Measurements from ENCODE around the gene ZNF853.
"Not testable (repeated sequence)": the region's sequence is repeated elsewhere in the genome, so short reads cannot be mapped to it uniquely, and the experiment has no call there.

The ZNF853 gene

GRCh38 chr7:6614953-6615722, at the start of gene ZNF853:
Gene ZNF853 (plus strand): TSS chr7:6615610. CDS start chr7:6616175, 565 bp downstream.
- DNase-seq (ENCODE audit: low read depth, low spot score): no peak

DNA sequence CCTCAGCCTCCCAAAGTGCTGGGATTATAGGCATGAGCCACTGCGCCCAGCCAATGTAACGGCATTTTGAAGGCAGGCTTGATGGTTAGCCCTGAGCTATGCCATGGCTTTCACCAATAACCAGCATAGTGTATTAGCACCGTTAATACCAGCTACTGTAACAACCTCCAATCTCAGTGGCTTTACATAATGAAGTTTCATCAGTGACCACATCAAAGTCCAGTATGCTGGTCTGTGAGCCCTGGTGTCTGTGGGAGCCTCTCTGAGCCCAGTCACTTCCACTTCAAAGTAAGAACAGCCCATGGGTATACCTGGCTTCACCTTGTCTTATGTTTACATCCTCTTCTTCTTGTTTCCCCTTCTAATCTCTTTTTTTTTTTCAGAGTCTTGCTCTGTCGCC, 49.8 kb upstream of the ZNF853 start:
- no peak for DNase-seq (ENCODE audit: low read depth, low spot score)

DNA sequence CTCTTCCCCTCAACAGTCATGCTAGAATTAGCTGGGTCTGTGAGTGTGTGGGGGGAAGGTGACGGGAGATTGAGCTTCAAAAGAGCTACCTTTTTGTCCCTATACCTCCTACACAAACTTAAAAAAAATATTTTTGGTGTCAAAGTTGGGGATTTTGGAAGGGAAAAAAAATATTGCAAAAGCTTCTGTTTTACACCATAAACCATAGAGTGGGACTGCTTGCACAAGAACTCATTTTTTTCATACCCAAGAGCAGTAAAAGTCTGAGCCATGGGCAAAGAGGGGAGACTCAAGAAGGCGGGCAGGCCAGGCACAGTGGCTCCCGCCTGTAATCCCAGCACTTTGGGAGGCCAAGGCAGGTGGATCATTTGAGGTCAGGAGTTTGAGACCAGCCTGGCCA, 47.5 kb upstream of the ZNF853 start:
- DNase-seq (ENCODE audit: low read depth, low spot score): no peak

DNA sequence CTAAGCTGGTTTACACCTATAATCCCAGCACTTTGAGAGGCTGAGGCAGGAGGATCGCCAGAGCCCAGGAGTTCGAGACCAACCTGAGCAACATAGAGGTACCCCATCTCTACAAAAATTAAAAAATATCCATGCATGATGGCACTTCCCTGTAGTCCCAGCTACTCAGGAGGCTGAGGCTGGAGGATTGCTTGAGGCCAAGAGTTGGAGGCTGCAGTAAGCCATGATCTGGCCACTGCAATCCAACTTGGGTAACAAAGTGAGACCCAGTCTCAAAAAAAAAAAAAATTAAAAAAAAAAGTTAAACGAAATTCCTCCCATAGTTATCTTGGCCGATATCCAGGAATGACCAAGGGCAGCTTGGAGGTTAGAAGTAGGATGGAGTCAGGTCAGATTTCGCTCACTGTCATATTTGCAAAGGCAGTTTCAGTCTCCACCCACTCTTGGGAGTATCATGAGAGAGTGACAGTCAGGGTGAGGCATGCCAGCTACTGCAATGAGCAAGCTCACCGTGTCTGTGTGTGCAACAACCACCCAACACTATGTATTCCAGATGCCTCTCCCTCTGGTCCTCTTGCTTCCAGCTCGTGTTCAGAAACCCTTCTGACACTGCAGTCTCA, 44.1 kb upstream of the ZNF853 start:
- DNase-seq (ENCODE audit: low read depth, low spot score): no peak

DNA sequence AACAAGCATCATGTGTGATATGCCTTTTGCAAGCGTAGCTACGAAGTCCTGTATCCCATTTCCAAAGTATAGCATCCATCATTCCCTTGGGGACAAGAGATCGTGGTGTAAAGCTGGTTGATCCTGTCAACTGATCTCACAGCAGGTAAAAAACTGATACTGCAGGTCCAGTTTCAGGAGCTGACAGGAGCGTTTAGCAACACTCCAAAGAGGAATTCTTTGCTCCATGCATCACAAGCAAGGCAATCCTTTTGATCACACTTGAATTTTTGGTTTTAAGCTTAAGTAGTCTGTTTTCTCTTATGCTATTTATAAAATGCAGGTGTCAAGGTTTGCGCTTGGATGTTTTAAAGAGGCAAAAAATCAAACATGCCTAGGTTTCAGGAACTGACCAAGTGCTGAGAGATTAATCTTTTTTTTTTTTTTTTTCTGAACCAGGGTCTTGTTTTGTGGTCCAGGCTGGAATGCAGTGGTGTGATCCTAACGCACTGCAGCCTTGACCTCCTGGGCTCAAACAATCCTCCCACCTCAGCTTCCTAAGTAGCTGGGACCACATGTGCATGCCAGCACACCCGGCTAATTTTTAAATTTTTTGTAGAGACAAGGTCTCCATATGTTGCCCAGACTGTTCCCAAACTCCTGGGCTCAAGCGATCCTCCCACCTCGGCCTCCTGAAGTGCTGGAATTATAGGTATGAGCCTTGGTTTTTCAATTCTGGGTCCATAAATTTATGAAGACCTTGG, 40.0 kb upstream of the ZNF853 start:
- DNase-seq (ENCODE audit: low read depth, low spot score): no peak

GRCh38 chr7:6576024-6576866, 39.2 kb upstream of the ZNF853 start:
- no peak for DNase-seq (ENCODE audit: low read depth, low spot score)

GRCh38 chr7:6576867-6577368, 38.5 kb upstream of the ZNF853 start:
- DNase-seq (ENCODE audit: low read depth, low spot score): not testable (repeated sequence)

DNA sequence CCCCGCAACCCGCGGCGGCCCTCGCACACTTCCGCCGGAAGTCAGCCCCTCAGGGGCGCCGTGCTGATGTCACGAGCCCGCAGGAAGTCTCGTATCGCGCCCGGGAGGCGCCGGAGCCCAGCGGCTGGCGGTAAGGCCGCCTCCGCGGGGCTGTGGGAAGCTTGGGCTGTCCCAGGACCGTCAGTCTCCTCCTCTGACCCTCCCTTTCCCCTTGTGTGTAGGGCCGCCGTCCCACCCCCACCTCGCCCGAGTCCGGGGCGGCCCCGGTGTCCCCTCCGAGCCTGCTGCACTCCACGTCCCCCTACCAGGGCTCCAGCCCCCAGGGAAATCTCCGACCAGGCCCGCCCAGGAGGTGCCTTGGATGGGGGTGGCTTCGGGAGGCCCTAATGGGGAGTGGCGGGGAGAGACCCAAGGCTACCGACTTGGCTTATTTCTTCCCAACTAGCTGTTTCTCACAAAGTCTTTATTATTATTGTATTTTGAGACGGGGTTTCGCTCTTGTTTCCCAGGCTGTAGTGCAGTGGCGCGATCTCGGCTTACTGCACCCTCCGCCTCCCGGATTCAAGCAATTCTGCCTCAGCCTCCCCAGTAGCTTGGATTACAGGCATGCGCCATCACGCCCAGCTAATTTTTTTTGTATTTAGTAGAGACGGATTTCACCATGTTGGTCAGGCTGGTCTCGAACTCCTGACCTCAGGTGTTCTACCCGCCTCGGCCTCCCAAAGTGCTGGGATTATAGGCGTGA, 37.9 kb upstream of the ZNF853 start, which contains the start of gene ZDHHC4:
Gene ZDHHC4 (plus strand): TSS at position 86 of the 745 bp plus-strand sequence. CDS start 3,108 bp downstream, outside the sequence.
- DNase-seq (ENCODE audit: low read depth, low spot score): no peak

DNA sequence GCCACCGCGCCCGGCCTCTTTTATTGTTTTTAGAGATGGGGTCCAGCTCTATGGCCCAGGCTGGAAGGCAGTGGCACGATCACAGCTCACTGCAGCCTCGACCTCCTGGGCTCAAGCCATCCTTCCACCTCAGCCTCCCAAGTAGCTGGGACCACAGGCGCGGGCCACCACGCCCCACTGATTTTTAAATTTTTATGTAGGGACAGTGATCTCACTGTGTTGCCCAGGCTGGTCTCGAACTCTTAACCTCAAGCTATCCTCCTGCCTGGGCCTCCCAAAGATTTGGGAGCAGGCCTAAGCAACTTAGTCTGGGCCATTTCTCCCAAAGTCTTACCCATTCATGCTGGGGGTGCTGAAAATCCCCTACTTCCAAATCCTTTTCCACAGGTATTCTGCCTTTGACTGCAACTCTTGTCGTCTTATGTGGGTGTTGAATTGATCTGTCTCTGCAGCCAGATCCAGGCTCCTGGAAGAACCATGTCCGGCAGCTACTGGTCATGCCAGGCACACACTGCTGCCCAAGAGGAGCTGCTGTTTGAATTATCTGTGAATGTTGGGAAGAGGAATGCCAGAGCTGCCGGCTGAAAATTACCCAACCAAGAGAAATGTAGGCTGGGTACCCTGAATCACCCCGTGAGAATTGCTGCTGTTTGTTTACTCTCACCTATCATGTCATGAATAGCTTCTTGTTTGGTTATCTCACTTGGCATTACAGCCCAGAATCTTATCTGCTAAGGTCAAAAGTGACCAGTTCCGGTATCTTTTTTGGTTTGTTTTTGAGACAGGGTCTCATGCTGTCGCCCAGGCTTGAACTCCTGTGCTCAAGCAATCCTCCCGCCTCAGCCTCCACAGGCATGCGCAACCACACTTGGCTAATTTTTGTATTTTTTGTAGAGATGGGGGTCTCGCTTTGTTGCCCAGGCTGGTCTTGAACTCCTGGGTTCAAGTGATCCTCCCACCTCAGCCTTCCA, 37.0 kb upstream of the ZNF853 start:
- DNase-seq (ENCODE audit: low read depth, low spot score): no peak

DNA sequence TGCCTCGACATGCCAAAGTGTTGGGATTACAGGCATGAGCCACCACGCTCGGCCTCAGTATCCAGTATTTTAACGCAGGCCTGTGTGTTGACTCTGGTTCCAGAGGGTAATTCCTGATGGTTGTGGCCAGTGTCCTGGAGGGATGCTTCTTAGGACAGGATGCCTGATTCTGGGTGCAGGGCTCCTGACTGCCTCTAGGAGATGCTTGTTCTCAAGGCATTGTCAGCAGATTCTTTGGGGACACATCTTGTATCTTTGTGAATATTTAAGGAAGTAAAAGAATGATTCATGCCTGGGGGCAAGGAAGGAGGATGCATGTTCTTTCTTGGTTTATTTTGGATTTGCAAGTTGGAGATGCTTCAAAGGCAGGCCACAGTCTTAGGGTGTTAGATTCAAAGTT, 36.0 kb upstream of the ZNF853 start:
- no peak for DNase-seq (ENCODE audit: low read depth, low spot score)

- DNase-seq (ENCODE audit: low read depth, low spot score): not testable (repeated sequence)
These were observed 29.5 kb upstream of the ZNF853 start for GRCh38 chr7:6585746-6586432.

- DNase-seq (ENCODE audit: low read depth, low spot score): no peak
These were observed 26.8 kb upstream of the ZNF853 start for GRCh38 chr7:6588566-6588965.

DNA sequence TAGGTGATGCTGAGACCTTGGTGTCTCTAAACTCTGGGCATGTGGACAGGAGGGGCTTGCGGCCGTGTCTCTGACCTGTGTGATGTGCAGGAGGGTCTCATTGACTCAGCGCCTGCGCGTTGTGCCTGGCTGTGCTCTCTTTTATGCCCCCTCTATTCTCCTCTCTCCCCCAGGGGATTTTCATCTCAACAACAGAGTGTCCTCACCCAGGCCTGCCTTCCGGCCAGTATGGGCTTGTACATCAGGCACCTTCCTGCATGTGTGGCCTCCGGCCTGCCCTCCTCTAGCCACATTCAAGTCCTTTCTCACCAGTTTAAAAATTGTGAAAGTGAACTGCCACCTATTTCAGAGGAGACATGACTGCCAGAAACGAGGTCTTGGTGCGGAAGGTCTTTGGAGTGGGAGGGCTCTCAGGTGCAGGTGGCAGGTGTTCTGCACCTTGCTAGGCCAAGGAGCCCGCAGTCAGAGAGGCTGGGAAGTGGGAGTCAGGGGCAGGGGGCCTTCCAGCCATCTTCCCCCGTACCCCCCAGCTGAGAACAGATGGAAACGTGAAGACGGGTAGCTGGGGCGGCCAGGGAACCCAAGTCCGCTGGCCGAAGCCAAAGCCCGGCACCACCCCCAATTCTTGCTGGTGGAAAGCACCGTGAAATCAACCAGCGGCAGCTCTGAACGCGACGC, 26.1 kb upstream of the ZNF853 start:
- no peak for DNase-seq (ENCODE audit: low read depth, low spot score)

DNA sequence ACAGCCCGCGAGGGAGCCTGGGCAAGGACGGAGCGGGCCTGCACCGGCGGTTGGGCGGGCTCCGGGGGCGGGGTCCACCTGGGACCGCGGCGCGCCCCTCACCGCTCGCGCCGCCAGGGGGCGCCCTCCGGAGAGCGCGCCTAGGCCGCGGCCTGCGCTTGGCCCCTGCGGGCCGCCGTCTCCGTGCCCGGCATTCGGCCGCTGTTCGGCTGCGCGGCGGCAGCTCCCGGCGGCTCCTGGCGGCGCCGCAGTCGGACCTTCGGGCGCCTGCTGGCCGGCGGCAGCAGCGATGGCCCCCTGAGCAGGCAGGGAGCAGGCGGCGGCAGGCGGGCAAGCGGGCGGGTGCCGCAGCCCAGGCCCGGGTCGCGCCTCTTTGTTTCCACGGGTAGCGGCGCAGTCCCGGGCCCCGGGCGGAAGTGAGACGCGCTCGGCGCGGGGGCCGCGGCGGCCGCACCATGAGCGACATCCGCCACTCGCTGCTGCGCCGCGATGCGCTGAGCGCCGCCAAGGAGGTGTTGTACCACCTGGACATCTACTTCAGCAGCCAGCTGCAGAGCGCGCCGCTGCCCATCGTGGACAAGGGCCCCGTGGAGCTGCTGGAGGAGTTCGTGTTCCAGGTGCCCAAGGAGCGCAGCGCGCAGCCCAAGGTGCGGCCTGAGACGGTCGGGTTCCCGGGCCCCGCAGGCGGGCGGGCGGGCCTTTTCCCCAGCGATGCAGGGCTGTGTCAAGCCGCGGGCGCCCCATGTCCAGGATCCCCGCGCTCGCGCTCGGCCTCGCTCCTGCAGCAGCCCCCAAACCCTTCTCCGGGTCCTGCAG, 25.4 kb upstream of the ZNF853 start, which contains the start of gene INTS15:
Gene INTS15 (plus strand): TSS at position 193 of the 816 bp plus-strand sequence. CDS start 263 bp downstream, at position 456.
- DNase-seq (ENCODE audit: low read depth, low spot score): no peak

GRCh38 chr7:6590645-6591110, 24.7 kb upstream of the ZNF853 start:
- DNase-seq (ENCODE audit: low read depth, low spot score): no peak

DNA sequence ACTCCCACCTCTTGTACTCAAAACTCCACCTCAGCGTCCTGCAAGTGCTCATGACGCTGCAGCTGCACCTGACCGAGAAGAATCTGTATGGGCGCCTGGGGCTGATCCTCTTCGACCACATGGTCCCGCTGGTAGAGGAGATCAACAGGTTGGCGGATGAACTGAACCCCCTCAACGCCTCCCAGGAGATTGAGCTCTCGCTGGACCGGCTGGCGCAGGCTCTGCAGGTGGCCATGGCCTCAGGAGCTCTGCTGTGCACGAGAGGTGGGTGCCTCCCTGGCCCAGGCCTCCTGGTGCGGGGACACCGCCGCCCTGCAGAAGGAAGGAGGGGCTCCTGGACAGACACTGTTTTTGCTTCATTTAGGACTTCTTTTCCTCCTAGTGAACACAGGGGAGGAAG, 15.3 kb upstream of the ZNF853 start:
- no peak for DNase-seq (ENCODE audit: low read depth, low spot score)

- no peak for DNase-seq (ENCODE audit: low read depth, low spot score)
These were observed 11.0 kb upstream of the ZNF853 start for GRCh38 chr7:6604458-6604857.

Measured in iPS DF 19.7 (cell line).